ENCODE measurements around the gene POLK.
"Not testable (repeated sequence)": the region's sequence is repeated elsewhere in the genome, so short reads cannot be mapped to it uniquely, and the experiment has no call there.

Gene POLK

DNA sequence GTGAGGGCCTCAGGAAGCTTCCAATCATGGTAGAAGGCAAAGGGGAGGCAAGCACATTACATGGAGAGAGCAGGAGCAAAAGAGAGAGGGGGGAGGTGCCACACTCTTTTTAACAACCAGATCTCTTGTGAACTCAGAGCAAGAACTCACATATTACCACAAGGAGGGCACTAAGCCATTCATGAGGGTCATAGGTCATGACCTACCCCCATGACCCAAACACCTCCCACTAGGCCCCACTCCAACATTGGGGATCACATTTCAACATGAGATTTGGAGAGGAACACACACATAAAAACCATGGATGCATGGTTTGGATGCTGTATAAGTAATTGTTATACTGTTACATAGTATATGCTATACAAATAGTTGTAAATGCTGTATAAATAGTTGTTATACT lies 17.5 kb downstream of the POLK start:
- TF ChIP-seq, protein P1, sequence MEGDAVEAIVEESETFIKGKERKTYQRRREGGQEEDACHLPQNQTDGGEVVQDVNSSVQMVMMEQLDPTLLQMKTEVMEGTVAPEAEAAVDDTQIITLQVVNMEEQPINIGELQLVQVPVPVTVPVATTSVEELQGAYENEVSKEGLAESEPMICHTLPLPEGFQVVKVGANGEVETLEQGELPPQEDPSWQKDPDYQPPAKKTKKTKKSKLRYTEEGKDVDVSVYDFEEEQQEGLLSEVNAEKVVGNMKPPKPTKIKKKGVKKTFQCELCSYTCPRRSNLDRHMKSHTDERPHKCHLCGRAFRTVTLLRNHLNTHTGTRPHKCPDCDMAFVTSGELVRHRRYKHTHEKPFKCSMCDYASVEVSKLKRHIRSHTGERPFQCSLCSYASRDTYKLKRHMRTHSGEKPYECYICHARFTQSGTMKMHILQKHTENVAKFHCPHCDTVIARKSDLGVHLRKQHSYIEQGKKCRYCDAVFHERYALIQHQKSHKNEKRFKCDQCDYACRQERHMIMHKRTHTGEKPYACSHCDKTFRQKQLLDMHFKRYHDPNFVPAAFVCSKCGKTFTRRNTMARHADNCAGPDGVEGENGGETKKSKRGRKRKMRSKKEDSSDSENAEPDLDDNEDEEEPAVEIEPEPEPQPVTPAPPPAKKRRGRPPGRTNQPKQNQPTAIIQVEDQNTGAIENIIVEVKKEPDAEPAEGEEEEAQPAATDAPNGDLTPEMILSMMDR (conservative IDR thresholded peaks at IDR 0.05; ENCODE audit: low read length) = no peak
- H3K4me3 ChIP-seq (ENCODE audit: low read length) = no peak overlapping the region
- DNase-seq (ENCODE audit: low read depth) = no peak

DNA sequence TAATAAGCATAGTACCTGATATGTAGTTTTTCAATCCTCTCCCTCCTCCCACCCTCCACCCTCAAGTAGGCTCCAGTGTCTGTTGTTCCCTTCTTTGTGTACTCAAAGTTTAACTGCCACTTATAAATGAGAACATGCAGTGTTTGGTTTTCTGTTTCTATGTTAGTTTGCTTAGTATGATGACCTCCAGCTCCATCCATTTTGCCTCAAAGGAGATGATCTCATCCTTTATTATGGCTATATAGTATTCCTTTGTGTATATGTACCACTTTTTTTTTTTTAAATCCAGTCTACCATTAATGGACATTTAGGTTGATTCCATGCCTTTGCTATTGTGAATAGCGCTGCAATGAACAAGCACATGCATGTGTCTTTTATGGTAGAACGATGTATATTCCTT lies 20.5 kb downstream of the POLK start:
- no peak overlapping the region for H3K4me3 ChIP-seq (ENCODE audit: low read length)
- no peak for DNase-seq (ENCODE audit: low read depth)
- TF ChIP-seq, protein P1 (conservative IDR thresholded peaks at IDR 0.05; ENCODE audit: low read length) = no peak

DNA sequence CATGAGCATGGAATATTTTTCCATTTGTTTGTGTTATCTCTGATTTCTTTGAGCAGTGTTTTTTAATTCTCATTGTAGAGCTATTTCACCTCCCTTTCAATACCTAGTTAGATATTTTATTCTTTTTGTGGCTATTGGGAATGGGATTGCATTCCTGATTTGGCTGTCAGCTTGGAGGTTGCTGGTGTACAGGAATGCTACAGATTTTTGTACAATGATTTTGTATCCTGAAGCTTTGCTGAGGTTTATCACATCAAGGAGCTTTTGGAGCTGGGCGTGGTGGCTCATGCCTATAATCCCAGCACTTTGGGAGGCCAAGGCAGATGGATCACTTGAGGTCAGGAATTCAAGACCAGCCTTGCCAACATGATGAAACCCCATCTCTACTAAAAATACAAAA lies 22.0 kb downstream of the POLK start:
- peak; percentile 91 for DNase-seq (ENCODE audit: low read depth)
- H3K4me3 ChIP-seq (ENCODE audit: low read length) = not testable (repeated sequence)

DNA sequence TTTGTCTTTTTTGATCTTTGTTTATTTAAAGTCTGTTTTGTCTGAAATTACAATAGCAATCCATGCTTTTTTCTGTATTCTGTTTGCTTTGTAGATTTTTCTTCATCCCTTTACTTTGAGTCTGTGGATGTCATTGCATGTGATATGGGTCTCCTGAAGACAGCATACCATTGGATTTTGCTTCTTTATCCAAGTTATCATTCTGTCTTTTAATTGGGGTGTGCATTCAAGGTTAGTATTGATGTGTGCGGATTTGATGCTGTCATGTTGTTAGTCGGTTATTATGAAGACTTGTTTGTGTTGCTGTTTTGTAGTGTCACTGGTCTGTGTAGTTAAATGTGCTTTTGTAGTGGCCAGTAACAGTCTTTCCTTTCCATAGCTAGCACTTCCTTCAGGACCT lies 23.0 kb downstream of the POLK start:
- no peak for DNase-seq (ENCODE audit: low read depth)
- no peak overlapping the region for H3K4me3 ChIP-seq (ENCODE audit: low read length)
- TF ChIP-seq, protein P1 (conservative IDR thresholded peaks at IDR 0.05; ENCODE audit: low read length) = no peak

DNA sequence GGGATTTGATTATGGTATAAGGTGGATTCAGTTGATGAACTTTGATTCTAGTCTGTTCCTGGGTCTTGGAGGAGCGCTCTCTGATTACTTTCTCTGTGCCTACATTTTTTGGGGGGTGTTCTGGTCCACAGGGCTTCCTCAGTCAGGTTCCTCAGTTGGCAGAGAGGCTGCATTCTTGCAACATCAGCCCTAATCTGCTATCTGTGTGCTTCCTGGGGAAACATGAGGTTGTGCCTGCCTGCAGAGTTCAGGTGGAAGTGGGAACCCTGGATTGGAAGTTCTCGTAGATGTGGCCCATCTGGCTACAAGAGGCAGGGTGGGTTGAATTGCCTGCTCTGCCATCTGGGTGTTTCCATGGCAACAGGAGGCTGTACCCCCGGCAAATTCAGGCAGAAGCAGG lies 24.5 kb downstream of the POLK start:
- no peak overlapping the region for H3K4me3 ChIP-seq (ENCODE audit: low read length)
- no peak for DNase-seq (ENCODE audit: low read depth)
- TF ChIP-seq, protein P1 (conservative IDR thresholded peaks at IDR 0.05; ENCODE audit: low read length) = no peak

DNA sequence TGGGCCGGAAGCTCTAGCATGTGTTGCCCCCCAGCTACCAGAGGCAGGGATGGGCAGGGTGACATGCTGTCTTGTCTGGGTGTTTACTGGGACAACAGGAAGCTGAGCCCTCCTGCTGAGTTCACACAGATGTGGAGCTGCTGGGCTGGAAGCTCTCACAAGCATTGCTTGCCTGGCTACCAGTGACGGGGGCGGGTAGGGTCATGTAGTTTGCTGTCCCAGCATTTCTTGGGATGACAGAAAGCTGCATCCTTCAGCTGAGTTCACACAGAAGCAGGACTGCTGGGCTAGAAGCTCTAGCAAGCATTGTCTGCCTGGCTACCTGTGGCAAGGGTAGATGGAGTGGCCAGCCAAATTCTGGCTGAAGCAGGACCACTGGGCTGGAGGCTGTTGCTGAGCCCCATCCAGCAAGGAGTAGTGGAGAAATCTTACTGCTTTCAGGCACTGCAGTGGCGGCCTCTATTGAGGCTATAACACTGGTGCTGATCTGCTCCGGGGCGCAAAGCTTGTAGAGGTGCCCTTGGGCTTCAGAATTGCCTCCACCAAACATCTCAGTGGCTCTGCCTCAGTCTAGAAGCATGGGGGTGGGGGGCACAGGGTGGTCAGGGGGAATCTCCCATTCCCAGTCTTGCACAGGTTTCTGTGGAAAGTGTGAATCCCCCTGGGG lies 25.1 kb downstream of the POLK start:
- peak; percentile 49 for DNase-seq (ENCODE audit: low read depth)
- TF ChIP-seq, protein P1 (conservative IDR thresholded peaks at IDR 0.05; ENCODE audit: low read length) = no peak

DNA sequence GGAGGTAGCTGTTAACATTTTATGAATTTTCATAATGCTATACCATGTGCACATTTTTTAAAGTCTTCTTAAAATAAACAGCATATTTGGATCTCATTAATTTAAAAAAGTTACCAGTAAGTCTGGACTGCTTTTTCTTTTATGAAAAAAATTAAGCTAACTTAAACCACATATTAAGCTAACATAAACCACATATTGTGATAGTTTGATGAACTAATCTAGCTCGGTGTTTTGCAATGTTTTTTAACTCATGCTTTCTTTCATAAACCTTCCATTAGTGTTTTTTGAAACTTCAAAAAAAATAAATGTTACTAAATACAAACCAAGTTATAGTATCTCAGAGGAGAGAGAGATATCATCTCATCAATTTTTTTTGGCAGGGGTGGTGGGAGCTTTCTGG lies 26.5 kb downstream of the POLK start:
- peak; percentile 34 for DNase-seq (ENCODE audit: low read depth)
- TF ChIP-seq, protein P1 (conservative IDR thresholded peaks at IDR 0.05; ENCODE audit: low read length) = no peak
- no peak overlapping the region for H3K4me3 ChIP-seq (ENCODE audit: low read length)

More for the DNA sequence above, 25.1 kb downstream of the POLK start:
- H3K4me3 ChIP-seq (ENCODE audit: low read length) = no peak overlapping the region
